ENCODE data around the gene SEZ6L2. TPM values are rescaled to one million over a fixed set of nuclear protein-coding genes. Genes with fewer than 3 reads are reported as not detected.

SEZ6L2 gene
- total RNA-seq, 4 donors from 2014 or later: 0.20 to 1.7 (median 0.56) TPM

DNA sequence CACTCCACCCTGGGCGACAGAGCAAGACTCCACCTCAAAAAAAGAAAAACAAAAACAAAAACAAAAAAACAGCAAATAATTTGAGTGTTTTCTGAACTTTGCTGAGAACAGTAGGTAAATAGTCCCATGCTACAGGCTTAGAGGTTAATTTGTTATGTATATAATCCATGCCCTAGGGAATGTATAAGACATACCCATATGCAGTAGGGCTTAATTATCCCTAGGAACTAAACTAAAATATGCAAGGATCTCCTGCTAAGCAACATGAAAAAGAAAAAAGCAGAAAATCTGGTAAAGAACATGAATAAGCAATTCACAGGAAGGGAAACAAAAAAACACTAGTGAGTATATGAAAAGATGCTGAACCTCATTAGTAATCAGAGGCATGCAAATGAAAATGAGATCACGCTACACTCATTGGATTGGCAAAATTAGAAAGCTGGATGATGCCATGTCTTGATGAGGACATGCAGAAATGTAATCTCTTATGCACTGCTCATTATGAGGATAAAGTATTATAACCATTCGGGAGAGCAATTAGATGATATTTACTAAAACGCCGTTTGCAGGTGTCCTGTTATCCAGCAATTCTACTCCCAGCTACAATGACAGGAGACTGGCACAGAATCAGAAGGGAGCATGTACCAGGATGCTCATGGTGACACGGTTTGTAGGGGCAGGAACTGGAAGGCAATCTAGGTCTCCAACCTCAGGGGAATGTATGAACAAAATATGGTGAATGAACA, 21.1 kb upstream of the SEZ6L2 start:
- intact Hi-C loops (cut with DNase I; ENCODE audit: low total_unique reads): no loop called here
- Histone ChIP-seq H3K27me3 (no peaks in the 10 kb centered on the region), H3K27ac (no peak overlapping the region), H3K4me3 (no peak overlapping the region), H3K9me3 (no peaks in the 10 kb centered on the region), H3K4me1 (peaks cover 15% of the 10 kb centered on the region in 2 donors), H3K36me3 (peaks cover 0 to 44% of the 10 kb centered on the region in 2 donors)
- no peak for ATAC-seq
- in situ Hi-C loops (cut with MboI; ENCODE audit: low sequenced_read_pairs in 4 of 4): loop anchor here in 1 of 4 donors (10.0 kb wide), 1 partner anchor 54 kb away; the partner anchor contains the start of gene TAOK2
- no peak for DNase-seq
- no peak for TF ChIP-seq CTCF (IDR thresholded peaks at IDR 0.05 in 4 of 5, conservative IDR thresholded peaks at IDR 0.05 in 1 of 5)
- no peak for TF ChIP-seq POLR2A (IDR thresholded peaks at IDR 0.05)

- intact Hi-C loops (cut with DNase I; ENCODE audit: low total_unique reads) (no loop called here), in situ Hi-C loops (cut with MboI; ENCODE audit: low sequenced_read_pairs in 4 of 4) (no loop called here)
- H3K9me3 ChIP-seq: no peaks in the 10 kb centered on the region
- H3K27ac ChIP-seq: no peak overlapping the region
- DNase-seq (no peak), ATAC-seq (no peak)
- no peak overlapping the region for H3K4me3 ChIP-seq
- H3K36me3 ChIP-seq: peaks cover 0 to 32% of the 10 kb centered on the region in 2 donors
- no peak for TF ChIP-seq CTCF (IDR thresholded peaks at IDR 0.05 in 4 of 5, conservative IDR thresholded peaks at IDR 0.05 in 1 of 5)
- no peak for TF ChIP-seq POLR2A (IDR thresholded peaks at IDR 0.05)
- H3K27me3 ChIP-seq: no peaks in the 10 kb centered on the region
- H3K4me1 ChIP-seq: no peaks in the 10 kb centered on the region
These were observed 17.6 kb upstream of the SEZ6L2 start for GRCh38 chr16:29916979-29917378.

- Histone ChIP-seq H3K4me3 (no peak overlapping the region), H3K4me1 (no peaks in the 10 kb centered on the region), H3K27me3 (no peaks in the 10 kb centered on the region), H3K36me3 (peaks cover 0 to 19% of the 10 kb centered on the region in 2 donors), H3K27ac (no peak overlapping the region), H3K9me3 (no peaks in the 10 kb centered on the region)
- no peak for DNase-seq
- no peak for TF ChIP-seq CTCF (IDR thresholded peaks at IDR 0.05 in 4 of 5, conservative IDR thresholded peaks at IDR 0.05 in 1 of 5)
- no peak for TF ChIP-seq POLR2A (IDR thresholded peaks at IDR 0.05)
- in situ Hi-C loops (cut with MboI; ENCODE audit: low sequenced_read_pairs in 4 of 4): no loop called here
- intact Hi-C loops (cut with DNase I; ENCODE audit: low total_unique reads): no loop called here
- ATAC-seq: no peak
These were observed 16.4 kb upstream of the SEZ6L2 start for GRCh38 chr16:29915590-29916247.

DNA sequence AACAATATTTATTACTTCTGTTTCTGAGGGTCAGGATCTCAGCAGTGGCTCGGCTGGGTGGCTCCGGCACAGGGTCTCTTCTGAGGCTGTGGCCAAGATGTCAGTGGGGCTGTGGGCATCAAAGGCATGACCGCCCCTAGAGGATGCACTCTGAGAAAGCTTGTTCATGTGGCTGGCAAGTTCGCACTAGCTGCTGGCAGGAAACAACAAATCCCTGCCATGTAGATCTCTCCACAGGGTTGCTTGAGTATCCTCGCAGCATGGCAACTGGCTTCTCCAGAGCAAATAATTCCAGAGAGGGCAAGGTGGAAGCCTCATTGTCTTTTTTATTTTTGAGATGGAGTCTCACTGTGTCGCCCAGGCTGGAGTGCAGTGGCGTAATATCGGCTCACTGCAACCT, 14.2 kb upstream of the SEZ6L2 start:
- ATAC-seq (no peak), DNase-seq (no peak)
- no peaks in the 10 kb centered on the region for H3K9me3 ChIP-seq
- in situ Hi-C loops (cut with MboI; ENCODE audit: low sequenced_read_pairs in 4 of 4): no loop called here
- no peak overlapping the region for H3K27ac ChIP-seq
- H3K27me3 ChIP-seq: no peaks in the 10 kb centered on the region
- no peaks in the 10 kb centered on the region for H3K36me3 ChIP-seq
- H3K4me1 ChIP-seq: no peaks in the 10 kb centered on the region
- TF ChIP-seq POLR2A (IDR thresholded peaks at IDR 0.05) (no peak), CTCF (IDR thresholded peaks at IDR 0.05 in 4 of 5, conservative IDR thresholded peaks at IDR 0.05 in 1 of 5) (no peak)
- intact Hi-C loops (cut with DNase I; ENCODE audit: low total_unique reads): no loop called here
- H3K4me3 ChIP-seq: no peak overlapping the region

Measured in gastrocnemius medialis (tissue), 4 donors.